ENCODE results near the gene RHBDF2.

The RHBDF2 gene

GRCh38 chr17:76475302-76475701, 25.9 kb downstream of the RHBDF2 start:
- H2AFZ ChIP-seq (ENCODE audit: low read length), result no peak overlapping the region
- H3K4me2 ChIP-seq (ENCODE audit: low read depth, low read length), result no peak overlapping the region
- H4K20me1 ChIP-seq (ENCODE audit: insufficient read depth, low read length), result no peaks in the 10 kb centered on the region
- peaks cover 2% of the 10 kb centered on the region for H3F3A ChIP-seq (ENCODE audit: insufficient read depth, low read length)
- no peaks in the 10 kb centered on the region for H3K27me3 ChIP-seq (replicated peaks; ENCODE audit: insufficient read depth, low read length)
- no peaks in the 10 kb centered on the region for H3K9me3 ChIP-seq (replicated peaks; ENCODE audit: insufficient read depth, low read length)
- no peak for DNase-seq
- H3K36me3 ChIP-seq (replicated peaks; ENCODE audit: insufficient read depth, low read length), result peaks cover 5% of the 10 kb centered on the region; the same call in 1 of the 2 replicates
- no peak overlapping the region for H3K4me3 ChIP-seq (ENCODE audit: low read length)
- peaks cover 2% of the 10 kb centered on the region; the same call in 1 of the 2 replicates for H3K4me1 ChIP-seq (ENCODE audit: low read length)
- H3K9ac ChIP-seq (ENCODE audit: low read length), result no peak overlapping the region
- TF ChIP-seq EZH2 (optimal IDR thresholded peaks at IDR 0.05; ENCODE audit: low read depth, low read length), result no peak
- no peak for TF ChIP-seq CTCF (IDR thresholded peaks at IDR 0.05; ENCODE audit: low read length)
- TF ChIP-seq EZH2phosphoT487 (IDR thresholded peaks at IDR 0.05; ENCODE audit: low read length), result no peak
- no peaks in the 10 kb centered on the region for H3K9me2 ChIP-seq (replicated peaks; ENCODE audit: insufficient read depth, low read length)
- H3K27ac ChIP-seq (ENCODE audit: low read length), result no peak overlapping the region
- H3K79me2 ChIP-seq (ENCODE audit: low read length), result peaks cover 9% of the 10 kb centered on the region; the same call in 1 of the 2 replicates

GRCh38 chr17:76474894-76475293, 26.3 kb downstream of the RHBDF2 start:
- Histone ChIP-seq H3K27me3 (replicated peaks; ENCODE audit: insufficient read depth, low read length) (no peaks in the 10 kb centered on the region), H4K20me1 (ENCODE audit: insufficient read depth, low read length) (no peaks in the 10 kb centered on the region), H3K4me1 (ENCODE audit: low read length) (no peaks in the 10 kb centered on the region), H3K4me3 (ENCODE audit: low read length) (no peak overlapping the region), H3K9me2 (replicated peaks; ENCODE audit: insufficient read depth, low read length) (no peaks in the 10 kb centered on the region), H3K27ac (ENCODE audit: low read length) (no peak overlapping the region), H3F3A (ENCODE audit: insufficient read depth, low read length) (no peaks in the 10 kb centered on the region), H3K36me3 (replicated peaks; ENCODE audit: insufficient read depth, low read length) (peaks cover 5% of the 10 kb centered on the region; the same call in 1 of the 2 replicates), H3K9me3 (replicated peaks; ENCODE audit: insufficient read depth, low read length) (no peaks in the 10 kb centered on the region), H2AFZ (ENCODE audit: low read length) (no peak overlapping the region), H3K4me2 (ENCODE audit: low read depth, low read length) (no peak overlapping the region), H3K9ac (ENCODE audit: low read length) (no peak overlapping the region), H3K79me2 (ENCODE audit: low read length) (peaks cover 8% of the 10 kb centered on the region; the same call in 1 of the 2 replicates)
- TF ChIP-seq CTCF (IDR thresholded peaks at IDR 0.05; ENCODE audit: low read length), result no peak
- no peak for TF ChIP-seq EZH2 (optimal IDR thresholded peaks at IDR 0.05; ENCODE audit: low read depth, low read length)
- no peak for TF ChIP-seq EZH2phosphoT487 (IDR thresholded peaks at IDR 0.05; ENCODE audit: low read length)
- no peak for DNase-seq

GRCh38 chr17:76474238-76474637, 27.0 kb downstream of the RHBDF2 start:
- Histone ChIP-seq H3K27me3 (replicated peaks; ENCODE audit: insufficient read depth, low read length) (no peaks in the 10 kb centered on the region), H3K36me3 (replicated peaks; ENCODE audit: insufficient read depth, low read length) (peaks cover 5% of the 10 kb centered on the region; the same call in 1 of the 2 replicates), H3K79me2 (ENCODE audit: low read length) (peaks cover 3% of the 10 kb centered on the region; the same call in 1 of the 2 replicates), H3K4me3 (ENCODE audit: low read length) (no peak overlapping the region), H3K9me3 (replicated peaks; ENCODE audit: insufficient read depth, low read length) (no peaks in the 10 kb centered on the region), H3K4me1 (ENCODE audit: low read length) (no peaks in the 10 kb centered on the region), H3K9me2 (replicated peaks; ENCODE audit: insufficient read depth, low read length) (no peaks in the 10 kb centered on the region), H4K20me1 (ENCODE audit: insufficient read depth, low read length) (no peaks in the 10 kb centered on the region), H3K27ac (ENCODE audit: low read length) (no peak overlapping the region), H3F3A (ENCODE audit: insufficient read depth, low read length) (no peaks in the 10 kb centered on the region), H3K9ac (ENCODE audit: low read length) (no peak overlapping the region), H3K4me2 (ENCODE audit: low read depth, low read length) (no peak overlapping the region), H2AFZ (ENCODE audit: low read length) (no peak overlapping the region)
- no peak for DNase-seq
- TF ChIP-seq EZH2phosphoT487 (IDR thresholded peaks at IDR 0.05; ENCODE audit: low read length) (no peak), CTCF (IDR thresholded peaks at IDR 0.05; ENCODE audit: low read length) (no peak), EZH2 (optimal IDR thresholded peaks at IDR 0.05; ENCODE audit: low read depth, low read length) (no peak)

Measured in MM.1S (cell line).